Adipose tissue (tissue), 3 donors: ENCODE data around the gene GUF1. TPM values are rescaled to one million over a fixed set of nuclear protein-coding genes. Genes with fewer than 3 reads are reported as not detected.

Experiments
- H3K27ac ChIP-seq: one replicate; pipeline ENCODE4 v1.5.1; 2013; ENCODE audit warnings: low read depth, low read length
- WGBS, 3 donors: extraction: QIAGEN DNeasy Blood & Tissue Kit; methylation state at CpG; one replicate each; pipeline ENCODE4 v1.1.7; 2013; 5-methylcytosine and 5-hydroxymethylcytosine counted together
- polyA plus RNA-seq, 3 donors: library from polyadenylated mRNA; stranded (reverse); fragments of 200-250 nt; gene quantifications; one replicate each; pipeline ENCODE4 v1.2.3, GENCODE V29; 2013
- donor health status: healthy with polysubstance abuse.
- donor health status: Bipolar disorder and iron deficiency.
- donor health status: healthy.

Gene GUF1
- polyA plus RNA-seq, result 10 to 100 TPM in 1 of 3 donors, 1 to 10 TPM in 2; 5.8 to 11.1 (median 8.5) TPM

DNA sequence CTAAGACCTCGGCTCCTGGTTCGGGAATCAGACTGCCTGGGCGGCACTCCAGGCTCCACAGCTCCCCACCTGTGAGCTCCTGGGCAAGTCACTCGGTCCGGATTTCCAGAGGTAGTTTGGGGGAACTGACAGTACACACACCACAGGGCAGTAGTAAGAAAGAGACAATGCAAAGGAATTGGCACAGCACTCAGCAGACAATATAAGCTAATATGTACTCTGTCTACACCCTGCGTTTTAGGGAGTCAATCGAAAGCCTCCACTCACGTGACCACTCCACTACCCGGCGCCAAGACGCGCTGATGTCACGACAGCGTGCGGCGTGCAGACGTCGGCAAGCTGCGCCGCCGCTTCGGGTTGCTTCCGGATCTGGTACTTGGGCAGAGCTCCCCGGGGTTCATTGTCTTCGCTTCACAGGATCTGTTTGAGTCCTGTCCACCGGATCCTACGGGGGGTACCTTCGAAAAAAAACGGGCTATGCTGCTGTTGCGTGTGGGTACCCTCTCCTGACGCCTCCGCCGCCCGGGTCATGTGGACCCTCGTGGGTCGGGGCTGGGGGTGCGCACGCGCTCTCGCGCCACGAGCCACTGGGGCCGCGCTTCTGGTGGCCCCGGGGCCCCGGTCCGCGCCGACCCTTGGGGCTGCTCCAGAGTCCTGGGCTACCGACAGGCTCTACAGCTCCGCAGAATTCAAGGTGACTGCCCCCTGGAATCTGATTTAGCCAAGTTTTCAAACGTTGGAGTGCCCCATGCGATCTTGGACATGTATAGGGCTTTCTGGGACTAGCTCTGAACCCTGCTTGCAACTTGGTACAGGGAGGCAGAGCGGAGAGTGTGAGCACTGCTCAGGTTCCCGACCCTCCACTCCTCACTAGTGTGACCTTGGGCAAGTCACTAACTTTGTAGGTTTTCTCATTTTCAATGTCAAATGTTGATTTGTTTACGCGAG, at the start of gene GUF1:
Gene GUF1 (plus strand): TSS at position 327 of the 948 bp plus-strand sequence. CDS start 203 bp downstream, at position 530.
- WGBS, 3 donors, result 0 to 1% (median 1%) methylated on average over 56 to 57 of the region's 57 CpGs
- H3K27ac ChIP-seq, result peak within 1 kb of the TSS; percentile 23

GRCh38 chr4:44629280-44629866, 48.8 kb upstream of the GUF1 start:
- H3K27ac ChIP-seq, result no peak overlapping the region
- WGBS, 3 donors, result 0 to 2% (median 1%) methylated on average over 2 of the region's 2 CpGs

- no peak overlapping the region for H3K27ac ChIP-seq
- WGBS, 3 donors, result 62 to 75% (median 66%) methylated on average over 4 of the region's 4 CpGs
These were observed 46.1 kb upstream of the GUF1 start for GRCh38 chr4:44632089-44632488.

- 73 to 89% (median 86%) methylated on average over 8 of the region's 8 CpGs for WGBS, 3 donors
- H3K27ac ChIP-seq, result no peak overlapping the region
These were observed 45.5 kb upstream of the GUF1 start for GRCh38 chr4:44632733-44633132.

GRCh38 chr4:44638091-44638490, 40.1 kb upstream of the GUF1 start:
- 79 to 94% (median 91%) methylated on average over 4 of the region's 4 CpGs for WGBS, 3 donors
- no peak overlapping the region for H3K27ac ChIP-seq

DNA sequence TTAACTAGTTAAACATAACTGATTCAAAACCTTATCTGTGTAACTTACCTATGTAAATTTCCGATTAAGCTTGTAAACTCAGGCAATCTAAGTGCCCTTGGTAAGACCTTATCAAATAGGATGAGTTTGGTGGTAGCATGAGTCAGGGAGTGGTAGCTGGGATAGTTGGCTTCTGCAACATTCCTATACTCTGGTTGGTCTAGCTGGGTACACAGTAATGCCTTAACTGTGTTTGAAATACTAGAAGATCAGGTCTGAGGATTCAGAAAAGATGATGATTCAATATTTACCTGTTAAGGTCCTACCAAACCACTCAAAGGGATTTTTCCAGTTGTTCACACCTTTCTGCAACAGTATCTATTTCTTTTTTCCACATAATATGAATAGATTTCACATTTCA, 32.1 kb upstream of the GUF1 start:
- no peak overlapping the region for H3K27ac ChIP-seq
- 66 to 94% (median 90%) methylated on average over 1 of the region's 1 CpG for WGBS, 3 donors

GRCh38 chr4:44651425-44651824, 26.8 kb upstream of the GUF1 start, which contains the start of gene YIPF7:
TSS of gene YIPF7 (minus strand) at chr4:44651625. CDS start at chr4:44650100, 1,525 bp downstream.
- 51 to 79% (median 69%) methylated on average over 1 of the region's 1 CpG for WGBS, 3 donors
- H3K27ac ChIP-seq, result no peak within 1 kb of the TSS

GRCh38 chr4:44652002-44652401, 26.2 kb upstream of the GUF1 start:
- WGBS, 3 donors, result 74 to 91% (median 90%) methylated on average over 1 of the region's 1 CpG
- H3K27ac ChIP-seq, result no peak overlapping the region

GRCh38 chr4:44660396-44660795, 17.8 kb upstream of the GUF1 start:
- no peak overlapping the region for H3K27ac ChIP-seq
- WGBS, 3 donors, result 46 to 51% (median 50%) methylated on average over 3 of the region's 3 CpGs

GRCh38 chr4:44661940-44662622, 16.1 kb upstream of the GUF1 start:
- H3K27ac ChIP-seq, result no peak overlapping the region
- WGBS, 3 donors, result 79 to 98% (median 84%) methylated on average over 1 of the region's 1 CpG

DNA sequence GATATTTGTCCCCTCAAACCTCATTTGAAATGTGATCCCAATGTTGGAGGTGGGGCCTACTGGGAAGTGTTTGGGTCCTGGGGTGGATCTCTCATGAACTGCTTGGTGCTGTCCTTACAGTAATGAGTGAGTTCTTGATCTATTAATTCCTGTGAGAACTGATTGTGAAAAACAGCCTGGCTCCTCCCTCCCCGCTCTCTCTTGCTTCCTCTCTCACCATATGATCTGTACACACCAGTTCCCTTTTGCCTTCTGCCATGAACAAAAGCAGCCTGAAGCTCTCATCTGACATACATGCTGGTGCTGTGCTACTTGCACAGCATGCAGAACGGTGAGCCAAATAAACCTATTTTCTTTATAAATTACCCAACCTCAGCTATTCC, 15.6 kb upstream of the GUF1 start:
- no peak overlapping the region for H3K27ac ChIP-seq
- WGBS, 3 donors, result 34 to 49% (median 38%) methylated on average over 2 of the region's 2 CpGs

GRCh38 chr4:44663539-44664263, 14.5 kb upstream of the GUF1 start:
- H3K27ac ChIP-seq, result no peak overlapping the region
- 84 to 91% (median 87%) methylated on average over 20 of the region's 20 CpGs for WGBS, 3 donors

GRCh38 chr4:44668526-44668925, 9.7 kb upstream of the GUF1 start:
- no peak overlapping the region for H3K27ac ChIP-seq
- 37 to 49% (median 38%) methylated on average over 2 of the region's 2 CpGs for WGBS, 3 donors

- 68 to 71% (median 68%) methylated on average over 4 of the region's 4 CpGs for WGBS, 3 donors
- no peak overlapping the region for H3K27ac ChIP-seq
These were observed 7.6 kb upstream of the GUF1 start for GRCh38 chr4:44670506-44671199.

DNA sequence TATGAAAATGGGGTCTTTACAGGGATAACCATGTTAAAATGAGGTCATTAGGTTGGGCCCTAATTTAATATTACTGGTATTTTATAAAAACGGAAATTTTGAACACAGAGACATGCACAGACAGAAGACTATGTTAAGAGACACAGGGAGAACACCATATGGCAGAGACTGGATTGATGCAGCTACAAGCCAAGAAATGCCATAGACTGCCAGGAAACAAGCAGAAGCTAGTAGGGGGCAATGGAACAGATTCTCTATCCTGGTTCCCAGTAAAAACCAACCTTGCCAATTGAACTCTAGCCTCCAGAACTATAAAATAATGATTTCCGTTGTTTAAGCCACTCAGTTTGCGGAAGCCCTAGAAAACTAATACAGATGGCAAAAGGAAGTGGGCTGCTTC, 6.6 kb upstream of the GUF1 start:
- 86 to 89% (median 86%) methylated on average over 3 of the region's 3 CpGs for WGBS, 3 donors

DNA sequence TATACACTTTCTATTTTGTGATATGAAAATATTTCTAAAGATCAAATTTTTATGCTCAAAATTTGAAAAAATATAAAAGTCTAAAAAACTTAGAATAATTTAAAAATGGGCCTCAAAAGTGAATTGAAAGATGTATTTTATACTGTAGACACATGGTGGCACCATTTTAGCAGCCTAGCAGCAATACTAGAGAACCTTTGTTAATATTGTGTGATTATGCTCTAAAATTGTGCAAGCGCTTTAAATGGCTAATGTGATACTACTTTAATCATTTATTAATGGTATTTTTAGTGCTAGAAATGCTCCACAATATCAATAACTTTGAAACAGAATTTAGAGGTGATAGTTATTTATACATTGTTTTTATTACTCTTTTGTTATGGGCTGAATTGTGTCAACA, 3.7 kb upstream of the GUF1 start:
- 70 to 80% (median 79%) methylated on average over 1 of the region's 1 CpG for WGBS, 3 donors
- H3K27ac ChIP-seq, result no peak overlapping the region

More for the DNA sequence above, 6.6 kb upstream of the GUF1 start:
- no peak overlapping the region for H3K27ac ChIP-seq

DNA sequence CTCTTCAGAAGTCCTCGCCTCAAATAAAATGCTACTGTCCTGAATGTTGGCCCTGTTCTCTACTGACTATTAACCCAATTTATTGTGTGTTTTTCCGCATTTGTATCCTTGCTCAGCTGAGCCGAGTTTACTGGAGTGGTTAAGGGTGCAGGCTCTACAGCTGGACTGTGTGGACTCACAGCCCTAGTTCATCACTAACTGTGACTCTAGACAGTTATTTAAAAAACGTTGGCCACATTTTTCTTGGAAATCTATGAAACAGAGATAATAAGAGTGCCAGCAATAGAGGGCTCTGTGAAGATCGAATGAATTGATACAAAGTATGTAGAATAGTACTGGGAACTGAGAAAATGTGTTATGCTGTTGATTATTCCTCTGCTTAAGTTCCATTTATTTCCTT, 2.9 kb upstream of the GUF1 start:
- WGBS, 3 donors, result 61 to 76% (median 69%) methylated on average over 5 of the region's 5 CpGs
- no peak overlapping the region for H3K27ac ChIP-seq

- H3K27ac ChIP-seq, result no peak overlapping the region
- WGBS, 3 donors, result 2% methylated on average over 3 of the region's 3 CpGs
These were observed 840 bp downstream of the GUF1 start for GRCh38 chr4:44679060-44679459.
